GM10266 (cell line): ENCODE results near the gene ABLIM1.

Source experiments
- DNase-seq: peaks from one replicate; pipeline ENCODE4 v3.0.0; 2012; ENCODE audit errors: extremely low spot score
- CTCF ChIP-seq: IDR thresholded peaks from 2 replicates; pipeline ENCODE4 v1.5.1; 2012; ENCODE audit warnings: mild to moderate bottlenecking, low read depth; ENCODE audit not compliant: control insufficient read depth, insufficient read depth; ENCODE audit errors: missing control alignments

ABLIM1 gene

GRCh38 chr10:114499630-114500190 lies 158.4 kb downstream of the ABLIM1 start:
- no peak for TF ChIP-seq CTCF
- no peak for DNase-seq

DNA sequence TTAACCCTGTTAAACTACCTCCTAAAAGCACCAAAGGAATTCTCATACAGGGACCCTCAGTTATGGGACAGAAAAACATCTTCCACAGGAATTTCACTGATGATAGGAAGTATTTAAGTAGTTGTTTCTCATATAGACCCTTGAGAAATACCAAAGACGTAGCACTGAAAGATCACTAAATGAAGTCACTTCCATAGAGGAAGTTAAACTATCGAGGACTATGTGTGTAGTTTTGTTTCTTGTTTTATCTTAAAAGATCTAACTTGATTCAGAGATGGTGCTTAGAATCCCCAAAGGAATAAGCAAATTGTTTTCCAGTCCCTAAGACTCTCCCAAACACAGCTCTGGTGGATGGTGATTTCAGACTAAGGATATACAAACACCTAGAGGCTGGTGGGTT lies 159.0 kb downstream of the ABLIM1 start:
- no peak for TF ChIP-seq CTCF
- DNase-seq = no peak

DNA sequence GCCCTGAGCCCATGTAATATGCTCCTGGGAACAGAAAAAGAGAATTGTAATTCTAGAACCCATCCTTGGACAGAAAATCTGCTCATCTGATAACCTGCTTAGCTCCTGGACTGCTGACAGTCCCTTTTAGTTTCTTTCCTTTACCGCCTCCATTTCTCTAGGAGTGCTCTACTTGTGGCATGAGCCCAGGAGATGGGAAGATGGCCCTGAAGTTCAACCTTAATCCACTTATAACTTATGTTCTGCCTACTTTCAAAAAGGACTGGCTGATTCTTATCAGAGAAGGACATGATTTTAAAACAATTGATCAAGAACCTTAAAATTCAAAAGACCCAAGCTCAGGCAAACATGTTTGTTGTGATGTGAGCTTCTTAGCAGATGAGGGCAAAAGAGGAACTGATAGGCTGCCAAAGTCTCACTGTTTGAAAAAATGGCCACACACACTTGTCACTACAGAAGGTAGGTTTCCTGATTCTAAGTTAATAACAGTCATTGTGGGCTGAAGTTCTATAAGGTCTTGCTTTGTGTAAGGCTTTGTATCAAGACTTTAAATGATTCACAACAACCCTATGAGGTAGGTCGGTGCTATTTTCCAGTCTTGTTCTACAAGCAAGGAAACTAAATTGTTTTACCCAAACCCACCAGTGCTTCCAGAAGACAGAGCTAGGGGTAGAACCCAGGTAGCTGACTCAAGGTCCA lies 159.5 kb downstream of the ABLIM1 start:
- peak; percentile 29 for DNase-seq
- TF ChIP-seq CTCF = no peak

DNA sequence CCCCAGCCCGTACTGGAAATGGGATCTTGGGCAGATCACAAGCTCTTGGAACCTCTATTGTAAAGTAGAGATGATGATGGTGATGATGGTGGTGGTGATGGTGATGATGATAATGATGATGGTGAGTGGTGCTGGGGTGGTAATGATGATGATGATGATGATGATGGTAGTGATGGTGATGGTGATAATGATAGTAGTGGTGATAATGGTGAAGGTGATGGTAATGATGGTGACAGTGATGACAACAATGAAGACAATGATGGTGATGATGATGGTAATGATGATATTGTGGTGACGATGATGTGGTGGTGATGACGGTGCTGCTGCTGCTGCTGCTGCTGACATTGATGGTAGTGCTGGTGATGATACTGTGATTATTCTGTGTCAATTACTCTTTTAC lies 162.8 kb downstream of the ABLIM1 start:
- no peak for DNase-seq
- no peak for TF ChIP-seq CTCF

DNA sequence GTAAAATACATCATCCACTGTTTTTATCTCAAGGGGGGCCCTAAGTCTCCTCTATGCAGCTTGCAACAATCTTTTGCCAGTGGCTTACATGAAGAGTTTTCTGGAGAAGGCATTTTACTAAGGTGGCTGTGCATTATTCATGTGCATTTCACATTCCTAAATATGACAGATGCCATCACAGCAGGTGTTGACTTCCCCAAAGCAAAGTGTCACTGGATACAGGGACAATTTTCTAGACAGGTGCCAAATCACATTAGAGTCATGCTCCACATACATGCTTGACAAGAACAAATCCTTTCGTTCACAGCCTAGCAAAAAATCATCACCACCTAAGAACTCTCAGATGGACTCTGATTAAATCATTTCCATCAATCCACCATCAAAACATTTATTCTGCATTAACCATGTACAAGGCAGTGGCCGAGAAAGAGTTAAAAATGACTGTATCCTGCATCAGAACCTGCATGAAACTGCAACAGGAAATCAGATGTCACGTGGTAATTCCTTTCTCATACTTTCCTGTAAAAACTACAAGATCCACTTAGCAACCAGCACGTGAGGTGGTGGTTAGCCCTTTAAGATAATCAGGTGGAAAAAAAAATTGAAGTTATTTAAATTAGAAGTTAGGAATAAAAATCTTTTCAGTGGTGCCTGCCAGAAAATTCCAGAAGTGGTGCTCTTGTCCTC lies 165.6 kb downstream of the ABLIM1 start:
- DNase-seq = no peak
- TF ChIP-seq CTCF = no peak

DNA sequence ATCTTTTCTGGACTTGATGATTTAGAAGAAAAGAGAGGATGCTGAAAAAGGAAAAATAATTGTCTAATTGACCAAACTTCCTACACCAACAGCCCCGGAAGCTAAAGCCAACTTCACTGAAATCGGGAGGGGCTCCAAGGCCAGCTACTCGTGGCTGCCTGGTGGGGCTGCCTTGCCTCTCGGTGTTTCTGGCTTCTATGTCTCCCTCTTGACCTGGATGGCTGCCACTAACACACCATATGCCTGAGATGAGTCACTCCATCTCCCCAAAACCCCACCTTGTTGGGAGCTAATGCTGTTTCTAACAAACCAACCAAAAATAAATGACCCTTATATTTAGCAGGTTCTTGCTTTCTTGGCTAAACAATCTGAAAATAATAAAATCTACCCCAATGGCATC lies 166.1 kb downstream of the ABLIM1 start:
- DNase-seq = no peak
- TF ChIP-seq CTCF = no peak

DNA sequence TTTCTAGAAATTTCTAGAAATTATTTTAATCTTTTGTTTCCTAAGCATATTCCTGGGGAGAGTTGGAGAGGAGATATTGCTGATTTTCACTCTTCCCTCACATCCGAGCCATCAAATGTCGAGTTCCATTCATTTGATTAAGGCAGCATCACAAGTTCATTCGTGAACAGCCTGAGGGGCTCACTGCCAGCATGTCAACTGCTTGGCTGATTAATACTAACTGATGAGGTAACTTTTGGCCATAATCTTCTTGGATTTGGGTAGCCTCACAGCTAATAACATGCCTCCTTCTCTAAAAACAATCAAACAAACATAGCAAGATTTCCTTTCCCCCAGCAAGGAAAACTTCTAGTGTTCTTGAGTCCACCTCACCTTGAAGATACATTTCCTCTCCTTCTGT lies 166.7 kb downstream of the ABLIM1 start:
- no peak for DNase-seq
- no peak for TF ChIP-seq CTCF
